Fibroblast of peridontal ligament (primary cell): ENCODE results near the gene SIGLEC7.
A peak's percentile ranks its signal among the peaks of the same experiment; 100 is the strongest.
"Not testable (repeated sequence)": the region's sequence is repeated elsewhere in the genome, so short reads cannot be mapped to it uniquely, and the experiment has no call there.

Experiments used
- DNase-seq: peaks from one replicate; pipeline ENCODE4 v3.0.0-alpha.2; 2010; ENCODE audit errors: extremely low read depth

The SIGLEC7 gene

GRCh38 chr19:51138549-51138979 is 3.5 kb upstream of the SIGLEC7 start:
- no peak for DNase-seq

GRCh38 chr19:51139299-51140014 is 2.6 kb upstream of the SIGLEC7 start:
- no peak for DNase-seq

GRCh38 chr19:51140441-51140840 is 1.7 kb upstream of the SIGLEC7 start:
- DNase-seq: no peak

- DNase-seq: no peak
These were observed 920 bp upstream of the SIGLEC7 start for GRCh38 chr19:51141181-51141580.

DNA sequence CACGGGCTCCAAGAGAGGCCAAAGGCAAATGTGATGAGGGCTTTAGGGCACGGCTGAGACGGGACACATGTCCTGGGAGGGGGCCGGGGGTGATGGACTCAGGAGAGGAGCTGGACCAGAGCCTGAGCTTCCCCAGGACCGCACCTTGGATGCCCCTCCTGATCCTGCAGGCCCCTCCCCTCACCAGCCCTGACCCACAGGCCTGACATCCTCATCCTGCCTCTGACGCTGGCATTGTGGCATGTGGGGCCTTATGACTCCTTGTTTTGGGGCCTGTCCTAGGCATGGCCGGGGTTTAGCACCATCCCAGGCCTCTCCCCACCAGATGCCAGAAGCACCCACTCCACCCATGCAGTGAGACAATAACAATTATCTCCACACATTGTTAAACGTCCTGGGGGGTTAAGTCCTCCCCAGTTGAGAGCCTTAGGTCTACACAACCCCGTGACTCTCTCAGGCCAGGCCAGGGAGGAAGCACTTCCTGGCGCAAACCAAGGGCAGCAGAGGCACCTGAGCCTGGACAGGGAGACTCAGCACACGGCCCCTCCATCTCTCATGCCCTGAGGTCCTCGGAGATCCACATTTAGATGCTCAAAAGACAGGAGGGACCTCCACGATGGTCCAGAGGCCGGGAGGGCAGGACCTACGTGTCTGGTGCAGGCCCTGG is 841 bp downstream of the SIGLEC7 start:
- DNase-seq: not testable (repeated sequence)

DNA sequence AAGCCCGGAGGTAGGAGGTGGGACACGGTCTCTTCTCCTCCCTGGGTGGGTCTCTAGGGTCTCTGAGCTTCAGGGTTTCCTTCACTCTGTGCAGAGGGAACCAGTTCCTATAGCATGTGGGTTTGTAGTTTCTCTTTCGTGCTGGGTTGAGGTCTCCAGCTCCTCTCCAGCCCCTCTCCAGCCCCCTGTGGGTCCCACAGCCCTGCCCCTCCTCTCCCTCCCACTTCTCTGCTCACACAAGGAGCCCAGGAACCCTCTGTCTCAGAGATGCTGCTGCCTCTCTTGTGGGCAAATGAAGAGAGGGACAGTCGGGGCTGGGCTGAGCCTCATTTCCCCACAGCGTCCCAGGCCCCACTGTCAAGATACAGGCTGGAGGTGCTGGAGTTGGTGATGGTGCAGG is 1.4 kb downstream of the SIGLEC7 start:
- DNase-seq: no peak

- DNase-seq: no peak
These were observed 2.5 kb downstream of the SIGLEC7 start for GRCh38 chr19:51144482-51145045.

DNA sequence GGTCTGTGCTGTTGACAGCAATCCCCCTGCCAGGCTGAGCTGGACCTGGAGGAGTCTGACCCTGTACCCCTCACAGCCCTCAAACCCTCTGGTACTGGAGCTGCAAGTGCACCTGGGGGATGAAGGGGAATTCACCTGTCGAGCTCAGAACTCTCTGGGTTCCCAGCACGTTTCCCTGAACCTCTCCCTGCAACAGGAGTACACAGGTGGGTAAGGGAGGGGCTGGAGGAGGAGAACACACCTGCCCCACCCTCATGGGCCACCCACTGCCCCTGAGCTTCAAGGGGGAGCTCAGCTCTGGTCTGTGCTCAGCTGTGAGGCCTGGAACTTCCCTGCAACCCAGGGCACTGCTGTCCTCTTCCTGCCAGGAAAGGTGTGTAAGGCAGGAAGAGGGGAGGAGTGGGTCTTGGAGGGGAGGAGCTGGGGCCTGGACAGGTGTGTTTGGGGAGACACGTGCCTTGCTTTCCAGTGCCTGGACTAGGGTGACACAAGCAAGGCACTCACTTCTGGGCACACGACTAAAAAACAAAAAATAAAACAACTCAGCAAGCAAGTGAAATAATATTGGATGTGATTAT is 3.9 kb downstream of the SIGLEC7 start:
- no peak for DNase-seq

GRCh38 chr19:51146751-51147150 is 4.7 kb downstream of the SIGLEC7 start:
- no peak for DNase-seq

DNA sequence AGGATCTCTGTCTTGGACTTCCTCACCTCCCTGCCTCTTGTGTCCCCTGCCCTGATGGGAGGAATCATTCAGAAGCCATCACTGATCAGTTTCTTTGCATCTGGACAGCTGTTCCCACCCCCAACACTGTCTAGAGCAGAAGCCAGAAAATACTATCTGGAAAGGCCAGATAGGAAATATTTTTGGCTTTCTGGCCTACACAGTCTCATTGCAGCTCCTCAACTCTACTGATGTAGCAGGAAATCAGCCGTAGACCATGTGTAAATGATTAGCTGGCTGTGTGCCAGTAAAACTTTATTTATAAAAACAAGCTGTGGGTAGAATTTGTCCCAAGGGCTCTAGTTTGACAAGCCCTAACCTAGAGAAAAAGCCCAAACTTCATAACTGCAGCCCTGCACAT is 5.6 kb downstream of the SIGLEC7 start:
- DNase-seq: no peak

DNA sequence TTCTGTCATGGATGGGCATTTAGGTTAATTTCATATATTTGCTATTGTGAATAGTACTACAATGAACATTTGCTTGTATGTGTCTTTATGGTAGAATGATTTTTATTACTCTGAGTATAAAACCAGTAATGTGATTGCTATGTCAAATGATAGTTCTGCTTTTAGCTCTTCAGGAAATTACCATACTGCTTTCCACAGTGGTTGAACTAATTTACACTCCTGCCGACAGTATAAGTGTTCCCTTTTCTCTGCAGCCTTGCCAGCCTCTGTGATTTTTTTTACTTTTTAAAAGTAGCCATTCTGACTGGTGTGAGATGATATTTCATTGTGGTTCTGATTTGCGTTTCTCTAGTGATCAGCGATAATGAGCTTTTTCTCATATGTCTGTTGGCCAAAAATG is 6.5 kb downstream of the SIGLEC7 start:
- no peak for DNase-seq

DNA sequence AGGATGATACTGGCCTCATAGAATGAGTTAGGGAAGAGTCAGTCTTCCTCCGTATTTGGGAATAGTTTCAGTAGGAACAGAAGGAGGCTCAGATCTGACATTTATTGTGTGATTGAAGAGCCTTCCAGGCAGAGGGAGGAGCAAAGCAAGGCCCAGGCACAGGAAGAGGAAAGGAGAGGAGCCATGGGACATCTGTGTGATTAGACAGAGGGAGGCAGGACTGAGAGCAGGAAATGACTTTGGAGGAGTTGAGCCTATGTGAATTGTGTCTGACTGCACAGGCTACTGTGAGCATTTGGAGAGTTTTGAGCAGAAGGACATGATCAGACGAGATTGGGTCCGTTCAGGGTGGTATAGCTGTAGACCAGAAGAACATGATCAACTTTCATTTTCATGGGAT is 8.5 kb downstream of the SIGLEC7 start:
- no peak for DNase-seq

DNA sequence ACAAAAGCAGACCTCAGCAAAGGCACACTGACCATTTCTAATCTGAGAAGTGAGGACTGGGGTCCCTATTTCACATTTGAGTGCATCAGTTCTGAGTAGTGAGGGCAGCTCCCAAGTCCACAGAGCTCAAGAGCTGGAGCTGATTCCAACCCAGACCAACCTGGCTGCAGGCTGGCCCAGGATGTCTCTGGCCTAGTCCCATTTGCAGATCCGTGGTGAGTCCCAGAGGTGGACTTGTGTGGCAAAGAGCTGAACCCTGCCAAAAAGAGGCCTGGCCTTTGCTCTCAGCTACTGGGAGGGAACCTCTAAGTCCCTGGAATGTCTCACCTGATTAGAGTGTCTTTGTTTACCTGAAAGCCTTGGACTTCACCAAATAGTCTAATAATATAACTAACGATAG is 14.6 kb downstream of the SIGLEC7 start:
- DNase-seq: no peak

- no peak for DNase-seq
These were observed 15.2 kb downstream of the SIGLEC7 start for GRCh38 chr19:51157265-51157664.

- DNase-seq: peak; percentile 3
These were observed 16.5 kb downstream of the SIGLEC7 start for GRCh38 chr19:51158474-51159129.

DNA sequence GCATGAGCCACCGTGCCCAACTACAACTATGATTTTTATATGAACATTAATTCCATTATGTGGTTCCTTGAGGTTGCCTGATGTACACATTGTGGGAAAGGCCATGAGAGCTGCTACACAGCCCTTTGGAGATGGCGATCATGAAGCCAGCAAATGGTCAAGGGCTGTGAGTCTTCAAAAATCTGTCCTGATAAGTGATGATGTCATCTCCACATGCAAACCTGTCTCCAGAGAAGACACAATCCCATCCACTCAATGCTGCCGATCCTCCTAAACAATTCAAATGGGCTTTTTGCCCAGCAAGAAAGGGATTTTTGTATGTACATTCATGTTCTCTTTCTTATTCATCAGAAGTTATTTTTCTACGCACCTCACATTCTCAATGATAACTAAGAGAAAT is 17.6 kb downstream of the SIGLEC7 start:
- no peak for DNase-seq

DNA sequence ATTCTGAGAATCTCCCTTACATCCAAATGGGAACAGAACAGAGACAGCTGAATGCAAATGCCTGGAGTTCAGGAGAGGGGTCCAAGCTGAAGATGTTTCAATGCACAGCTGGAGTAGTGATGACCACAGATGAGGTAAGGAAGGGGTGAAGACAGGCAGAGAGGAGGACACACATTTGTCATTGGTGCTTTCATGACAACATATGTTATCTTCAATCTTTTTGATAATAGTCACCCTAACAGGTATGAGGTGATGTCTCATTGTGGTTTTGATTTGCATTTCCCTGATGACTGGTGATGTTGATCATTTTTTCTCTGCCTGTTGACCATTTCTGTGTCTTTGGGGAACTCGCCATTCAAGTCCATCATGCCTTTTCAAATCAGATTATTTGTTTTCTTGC is 19.2 kb downstream of the SIGLEC7 start:
- DNase-seq: no peak

GRCh38 chr19:51161867-51162496 is 19.9 kb downstream of the SIGLEC7 start:
- DNase-seq: no peak

GRCh38 chr19:51163257-51163656 is 21.2 kb downstream of the SIGLEC7 start:
- no peak for DNase-seq

DNA sequence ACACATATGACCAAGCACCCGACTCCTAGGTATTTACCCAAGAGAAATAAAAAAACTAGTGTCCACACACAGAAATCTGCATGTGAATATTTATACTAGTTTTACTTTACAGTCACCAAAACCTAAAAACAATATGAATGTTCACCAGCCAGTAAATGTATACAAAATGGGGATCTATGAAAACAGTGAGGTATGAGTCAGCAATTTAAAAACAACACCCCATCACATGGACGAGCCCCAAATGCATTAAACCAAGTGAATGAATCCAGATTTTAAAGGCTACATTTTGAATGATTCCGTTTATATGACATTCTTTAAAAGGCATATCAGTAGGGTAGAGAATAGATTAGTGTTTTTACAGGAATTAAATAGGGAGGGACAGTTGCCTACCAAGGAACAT is 22.1 kb downstream of the SIGLEC7 start:
- DNase-seq: no peak

- no peak for DNase-seq
These were observed 24.9 kb downstream of the SIGLEC7 start for GRCh38 chr19:51166846-51167490.
